Memory B cell (primary cell): ENCODE results near the gene MYL12B.
A peak's percentile ranks its signal among the peaks of the same experiment; 100 is the strongest.
"Not testable (repeated sequence)": the region's sequence is repeated elsewhere in the genome, so short reads cannot be mapped to it uniquely, and the experiment has no call there.

Experiments used
- ATAC-seq: fragments of 150-1000 bp; cut with Tn5 transposase; 2 replicates; pipeline ENCODE4 v1.10.0; 2021; ENCODE audit warnings: low read depth, mild to moderate bottlenecking, moderate library complexity
- DNase-seq, 2 donors: peaks; one replicate each; pipeline ENCODE4 v3.0.0; 2022; ENCODE audit warnings: low spot score in 2 of 2
- H3K27ac Mint-ChIP-seq: one replicate; pipeline ENCODE4 v1.8.0; 2022; ENCODE audit warnings: mild to moderate bottlenecking, moderate library complexity, mixed read lengths
- H3K27me3 Mint-ChIP-seq: one replicate; pipeline ENCODE4 v1.8.0; 2022; ENCODE audit warnings: mixed read lengths
- H3K36me3 Mint-ChIP-seq: one replicate; pipeline ENCODE4 v1.8.0; 2022; ENCODE audit warnings: mild to moderate bottlenecking, mixed read lengths
- H3K4me1 Mint-ChIP-seq: one replicate; pipeline ENCODE4 v1.8.0; 2022; ENCODE audit warnings: mixed read lengths
- H3K4me3 Mint-ChIP-seq: one replicate; pipeline ENCODE4 v1.8.0; 2022; ENCODE audit warnings: mild to moderate bottlenecking, moderate library complexity, mixed read lengths
- H3K9me3 Mint-ChIP-seq: one replicate; pipeline ENCODE4 v1.8.0; 2022; ENCODE audit warnings: mixed read lengths

MYL12B gene

GRCh38 chr18:3263132-3263700, 1.3 kb downstream of the MYL12B start:
- peaks cover 3% of the 10 kb centered on the region for H3K36me3 Mint-ChIP-seq
- peaks cover 49% of the 10 kb centered on the region for H3K4me1 Mint-ChIP-seq
- H3K9me3 Mint-ChIP-seq, result no peaks in the 10 kb centered on the region
- H3K27me3 Mint-ChIP-seq, result no peaks in the 10 kb centered on the region
- DNase-seq, result no peak
- H3K27ac Mint-ChIP-seq, result peak overlapping the region; percentile 89
- no peak for ATAC-seq
- H3K4me3 Mint-ChIP-seq, result peak overlapping the region; percentile 90

- no peaks in the 10 kb centered on the region for H3K27me3 Mint-ChIP-seq
- no peak for ATAC-seq
- peak overlapping the region; percentile 21 for H3K27ac Mint-ChIP-seq
- no peak for DNase-seq
- peaks cover 55% of the 10 kb centered on the region for H3K4me1 Mint-ChIP-seq
- H3K9me3 Mint-ChIP-seq, result no peaks in the 10 kb centered on the region
- no peak overlapping the region for H3K4me3 Mint-ChIP-seq
- no peaks in the 10 kb centered on the region for H3K36me3 Mint-ChIP-seq
Measured at GRCh38 chr18:3264362-3264761, 2.4 kb downstream of the MYL12B start.

- Mint-ChIP-seq H3K9me3 (no peaks in the 10 kb centered on the region), H3K27ac (peak overlapping the region; percentile 60), H3K36me3 (no peaks in the 10 kb centered on the region), H3K4me3 (peak overlapping the region; percentile 37), H3K27me3 (no peaks in the 10 kb centered on the region), H3K4me1 (peaks cover 62% of the 10 kb centered on the region)
- no peak for ATAC-seq
- DNase-seq, result no peak
Measured at GRCh38 chr18:3265564-3266033, 3.7 kb downstream of the MYL12B start.

- ATAC-seq (no peak), DNase-seq (no peak)
- Mint-ChIP-seq H3K36me3 (peaks cover 2% of the 10 kb centered on the region), H3K27ac (peak overlapping the region; percentile 60), H3K27me3 (no peaks in the 10 kb centered on the region), H3K4me3 (peak overlapping the region; percentile 33), H3K9me3 (no peaks in the 10 kb centered on the region), H3K4me1 (peaks cover 60% of the 10 kb centered on the region)
Measured at GRCh38 chr18:3266062-3266608, 4.2 kb downstream of the MYL12B start.

- H3K36me3 Mint-ChIP-seq, result peaks cover 4% of the 10 kb centered on the region
- H3K9me3 Mint-ChIP-seq, result no peaks in the 10 kb centered on the region
- DNase-seq, result no peak
- H3K27me3 Mint-ChIP-seq, result no peaks in the 10 kb centered on the region
- H3K27ac Mint-ChIP-seq, result peak overlapping the region; percentile 32
- ATAC-seq, result no peak
- H3K4me1 Mint-ChIP-seq, result peaks cover 55% of the 10 kb centered on the region
- no peak overlapping the region for H3K4me3 Mint-ChIP-seq
Measured at GRCh38 chr18:3268306-3268705, 6.4 kb downstream of the MYL12B start.

- no peaks in the 10 kb centered on the region for H3K9me3 Mint-ChIP-seq
- ATAC-seq, result no peak
- no peak overlapping the region for H3K4me3 Mint-ChIP-seq
- peaks cover 47% of the 10 kb centered on the region for H3K4me1 Mint-ChIP-seq
- H3K27ac Mint-ChIP-seq, result peak overlapping the region; percentile 32
- H3K27me3 Mint-ChIP-seq, result no peaks in the 10 kb centered on the region
- H3K36me3 Mint-ChIP-seq, result peaks cover 9% of the 10 kb centered on the region
- DNase-seq, result no peak
Measured at GRCh38 chr18:3269241-3269913, 7.4 kb downstream of the MYL12B start.

GRCh38 chr18:3269914-3270299, 8.0 kb downstream of the MYL12B start:
- peaks cover 43% of the 10 kb centered on the region for H3K4me1 Mint-ChIP-seq
- ATAC-seq (no peak), DNase-seq (no peak)
- peak overlapping the region; percentile 32 for H3K27ac Mint-ChIP-seq
- H3K9me3 Mint-ChIP-seq, result no peaks in the 10 kb centered on the region
- H3K4me3 Mint-ChIP-seq, result no peak overlapping the region
- peaks cover 10% of the 10 kb centered on the region for H3K36me3 Mint-ChIP-seq
- H3K27me3 Mint-ChIP-seq, result no peaks in the 10 kb centered on the region

- Mint-ChIP-seq H3K4me3 (no peak overlapping the region), H3K27me3 (no peaks in the 10 kb centered on the region), H3K9me3 (no peaks in the 10 kb centered on the region), H3K36me3 (peaks cover 18% of the 10 kb centered on the region), H3K4me1 (peaks cover 32% of the 10 kb centered on the region), H3K27ac (peak overlapping the region; percentile 7)
- no peak for ATAC-seq
- DNase-seq, result no peak
Measured at GRCh38 chr18:3273042-3273441, 11.1 kb downstream of the MYL12B start.

GRCh38 chr18:3277643-3278213, 15.8 kb downstream of the MYL12B start:
- H3K36me3 Mint-ChIP-seq, result peaks cover 16% of the 10 kb centered on the region
- ATAC-seq, result peak; percentile 21
- DNase-seq, H3K9me3 Mint-ChIP-seq, H3K4me3 Mint-ChIP-seq, H3K27me3 Mint-ChIP-seq: not testable (repeated sequence)
- peak overlapping the region; percentile 88 for H3K27ac Mint-ChIP-seq
- H3K4me1 Mint-ChIP-seq, result peaks cover 20% of the 10 kb centered on the region

- Mint-ChIP-seq H3K27me3 (no peaks in the 10 kb centered on the region), H3K4me3 (peak overlapping the region; percentile 66), H3K27ac (peak overlapping the region; percentile 78), H3K9me3 (no peaks in the 10 kb centered on the region), H3K4me1 (peaks cover 20% of the 10 kb centered on the region), H3K36me3 (peaks cover 9% of the 10 kb centered on the region)
- DNase-seq (no peak), ATAC-seq (peak; percentile 89)
Measured at GRCh38 chr18:3279201-3280185, 17.6 kb downstream of the MYL12B start.

GRCh38 chr18:3281456-3282400, 19.8 kb downstream of the MYL12B start:
- no peak overlapping the region for H3K27ac Mint-ChIP-seq
- H3K4me3 Mint-ChIP-seq, result no peak overlapping the region
- H3K27me3 Mint-ChIP-seq, result no peaks in the 10 kb centered on the region
- DNase-seq (peak in 1 of 2 donors; percentile 73), ATAC-seq (peak; percentile 66)
- peaks cover 11% of the 10 kb centered on the region for H3K9me3 Mint-ChIP-seq
- H3K36me3 Mint-ChIP-seq, result peaks cover 11% of the 10 kb centered on the region
- peaks cover 26% of the 10 kb centered on the region for H3K4me1 Mint-ChIP-seq

- H3K27me3 Mint-ChIP-seq, result no peaks in the 10 kb centered on the region
- ATAC-seq (no peak), DNase-seq (no peak)
- H3K4me3 Mint-ChIP-seq, result no peak overlapping the region
- peaks cover 17% of the 10 kb centered on the region for H3K9me3 Mint-ChIP-seq
- peaks cover 6% of the 10 kb centered on the region for H3K36me3 Mint-ChIP-seq
- peaks cover 20% of the 10 kb centered on the region for H3K4me1 Mint-ChIP-seq
- H3K27ac Mint-ChIP-seq, result no peak overlapping the region
Measured at GRCh38 chr18:3283253-3283863, 21.4 kb downstream of the MYL12B start.
